Liver (tissue), 9 donors: ENCODE results near the gene ELK1. TPM values are rescaled to one million over a fixed set of nuclear protein-coding genes. Genes with fewer than 3 reads are reported as not detected.

Source experiments
- DNase-seq: peaks from one replicate; pipeline ENCODE4 v3.0.0-alpha.2; 2017; ENCODE audit warnings: low spot score
- H3K27ac ChIP-seq, 2 donors: one replicate each; pipeline ENCODE4 v1.7.0; 2013; ENCODE audit warnings: inconsistent platforms in 2 of 2, low read length in 2 of 2, control low read depth in 1 of 2, low read depth in 1 of 2, mild to moderate bottlenecking in 1 of 2
- H3K27me3 ChIP-seq, 4 donors: one replicate each; pipeline versions ENCODE4 v1.6.1 to v1.7.0; 2013; ENCODE audit warnings: low read length in 3 of 4, inconsistent platforms in 1 of 4, mild to moderate bottlenecking in 1 of 4, moderate library complexity in 1 of 4; ENCODE audit not compliant: control insufficient read depth in 4 of 4, insufficient read depth in 4 of 4
- H3K36me3 ChIP-seq, 4 donors: one replicate each; pipeline versions ENCODE4 v1.6.1 to v1.7.0; 2013; ENCODE audit warnings: low read length in 3 of 4, mild to moderate bottlenecking in 3 of 4, low read depth in 1 of 4, moderate library complexity in 1 of 4; ENCODE audit not compliant: control insufficient read depth in 4 of 4, insufficient read depth in 3 of 4
- H3K4me1 ChIP-seq, 4 donors: one replicate each; pipeline versions ENCODE4 v1.6.1 to v1.7.0; 2013; ENCODE audit warnings: low read length in 3 of 4, mild to moderate bottlenecking in 3 of 4, moderate library complexity in 1 of 4; ENCODE audit not compliant: control insufficient read depth in 4 of 4, insufficient read depth in 4 of 4
- H3K4me3 ChIP-seq, 3 donors: one replicate each; pipeline versions ENCODE4 v1.6.1 to v1.7.0; 2013; ENCODE audit warnings: low read length in 3 of 3, control low read depth in 1 of 3, low read depth in 1 of 3, mild to moderate bottlenecking in 1 of 3
- H3K9ac ChIP-seq, 2 donors: one replicate each; pipeline ENCODE4 v1.7.0; 2013; ENCODE audit warnings: low read length in 2 of 2, mild to moderate bottlenecking in 2 of 2, moderate library complexity in 2 of 2, control low read depth in 1 of 2, low read depth in 1 of 2
- H3K9me3 ChIP-seq, 4 donors: one replicate each; pipeline versions ENCODE4 v1.6.1 to v1.7.0; 2013; ENCODE audit warnings: low read length in 3 of 4; ENCODE audit not compliant: control insufficient read depth in 4 of 4
- ATF3 ChIP-seq: IDR thresholded peaks from 2 replicates; pipeline ENCODE4 v1.6.1; 2016; ENCODE audit warnings: antibody characterized with exemption
- EGR1 ChIP-seq, 2 donors: IDR thresholded peaks; 2 replicates each; pipeline ENCODE4 v1.6.1; 2016 to 2018; ENCODE audit warnings: antibody characterized with exemption in 2 of 2, low read depth in 2 of 2
- FOXA1 ChIP-seq: IDR thresholded peaks from 2 replicates; pipeline ENCODE4 v1.6.1; 2016; ENCODE audit warnings: antibody characterized with exemption
- FOXA2 ChIP-seq: IDR thresholded peaks from 2 replicates; pipeline ENCODE4 v1.6.1; 2016; ENCODE audit warnings: antibody characterized with exemption
- GABPA ChIP-seq, 2 donors: IDR thresholded peaks in 1 of 2; conservative IDR thresholded peaks in 1 of 2; 2 replicates each; pipeline ENCODE4 v1.6.1; 2016; ENCODE audit warnings: antibody characterized with exemption in 2 of 2, mild to moderate bottlenecking in 1 of 2, moderate library complexity in 1 of 2
- HNF4A ChIP-seq, 2 donors: conservative IDR thresholded peaks; 2 replicates each; pipeline ENCODE4 v1.6.1; 2016; ENCODE audit warnings: antibody characterized with exemption in 2 of 2, mild to moderate bottlenecking in 2 of 2
- HNF4G ChIP-seq: IDR thresholded peaks from 2 replicates; pipeline ENCODE4 v1.6.1; 2016; ENCODE audit warnings: antibody characterized with exemption
- JUND ChIP-seq, 2 donors: IDR thresholded peaks; 2 replicates each; pipeline ENCODE4 v1.6.1; 2016; ENCODE audit warnings: antibody characterized with exemption in 2 of 2
- MAX ChIP-seq: IDR thresholded peaks from 2 replicates; pipeline ENCODE4 v1.6.1; 2016; ENCODE audit warnings: antibody characterized with exemption
- NR2F2 ChIP-seq: IDR thresholded peaks from 2 replicates; pipeline ENCODE4 v1.6.1; 2016; ENCODE audit warnings: antibody characterized with exemption
- RAD21 ChIP-seq, 2 donors: IDR thresholded peaks; 2 replicates each; pipeline ENCODE4 v1.6.1; 2016; ENCODE audit warnings: antibody characterized with exemption in 2 of 2, mild to moderate bottlenecking in 2 of 2
- REST ChIP-seq: IDR thresholded peaks from 2 replicates; pipeline ENCODE4 v1.6.1; 2016; ENCODE audit warnings: antibody characterized with exemption, mild to moderate bottlenecking
- TAF1 ChIP-seq: conservative IDR thresholded peaks from 2 replicates; pipeline ENCODE4 v1.6.1; 2016; ENCODE audit warnings: antibody characterized with exemption, mild to moderate bottlenecking
- YY1 ChIP-seq: IDR thresholded peaks from 2 replicates; pipeline ENCODE4 v1.6.1; 2016; ENCODE audit warnings: antibody characterized with exemption, mild to moderate bottlenecking
- ZBTB33 ChIP-seq: IDR thresholded peaks from 2 replicates; pipeline ENCODE4 v1.6.1; 2016; ENCODE audit warnings: antibody characterized with exemption
- WGBS: extraction: QIAGEN DNeasy Blood & Tissue Kit; methylation state at CpG from one replicate; pipeline ENCODE4 v1.1.7; 2013; 5-methylcytosine and 5-hydroxymethylcytosine counted together
- polyA plus RNA-seq, 2 donors: library from polyadenylated mRNA; stranded (reverse) in 1 of 2; unstranded in 1 of 2; fragments of 200-250 nt in 1 of 2; fragments of >200 nt in 1 of 2; fragmentation: Nextera tagmentation in 1 of 2; extraction: Ambion mirVana in 1 of 2; gene quantifications; one replicate each; pipeline versions ENCODE4 v1.2.1 to v1.2.3, GENCODE V29; 2013 to 2015
- total RNA-seq, 2 donors: library from RNA; depleted of rRNA; stranded (reverse); fragments of >200 nt; gene quantifications; one replicate each; pipeline ENCODE4 v1.2.3, GENCODE V29; 2014
- donor health status: healthy.
- donor health status: healthy.
- donor health status: healthy.
- donor health status: healthy.
- donor health status: healthy.

Gene ELK1
- total and polyA plus RNA-seq, 4 donors: 6.2 to 20.2 (median 11.6) TPM

- TF ChIP-seq REST (no peak), GABPA (IDR thresholded peaks at IDR 0.05 in 1 of 2, conservative IDR thresholded peaks at IDR 0.05 in 1 of 2) (no peak), TAF1 (no peak)
These were observed 59.4 kb downstream of the ELK1 start (continued) for GRCh38 chrX:47590984-47591383.

GRCh38 chrX:47587906-47588735 is 62.2 kb downstream of the ELK1 start:
- Histone ChIP-seq H3K9me3 (no peaks in the 10 kb centered on the region), H3K4me1 (peaks cover 0 to 1% (median 0%) of the 10 kb centered on the region in 4 donors), H3K9ac (no peak overlapping the region), H3K27me3 (no peaks in the 10 kb centered on the region), H3K36me3 (peaks cover 0 to 2% (median 0%) of the 10 kb centered on the region in 4 donors), H3K27ac (no peak overlapping the region), H3K4me3 (no peak overlapping the region)
- TF ChIP-seq REST (no peak), MAX (no peak), NR2F2 (no peak), RAD21 (IDR thresholded peaks at IDR 0.05) (no peak), FOXA1 (no peak), TAF1 (no peak), HNF4G (no peak), JUND (IDR thresholded peaks at IDR 0.05) (no peak), GABPA (IDR thresholded peaks at IDR 0.05 in 1 of 2, conservative IDR thresholded peaks at IDR 0.05 in 1 of 2) (no peak), FOXA2 (no peak), ATF3 (no peak), YY1 (no peak), EGR1 (IDR thresholded peaks at IDR 0.05; ENCODE audit: low read depth in 2 of 2) (no peak), HNF4A (conservative IDR thresholded peaks at IDR 0.05) (no peak), ZBTB33 (no peak)
- no peak for DNase-seq
- WGBS: 82% methylated on average over 16 of the region's 16 CpGs
